ENCODE results near the gene VAMP8.
"Not testable (repeated sequence)": the region's sequence is repeated elsewhere in the genome, so short reads cannot be mapped to it uniquely, and the experiment has no call there.

Gene VAMP8

GRCh38 chr2:85600951-85601770, 23.8 kb downstream of the VAMP8 start:
- no peak for DNase-seq

DNA sequence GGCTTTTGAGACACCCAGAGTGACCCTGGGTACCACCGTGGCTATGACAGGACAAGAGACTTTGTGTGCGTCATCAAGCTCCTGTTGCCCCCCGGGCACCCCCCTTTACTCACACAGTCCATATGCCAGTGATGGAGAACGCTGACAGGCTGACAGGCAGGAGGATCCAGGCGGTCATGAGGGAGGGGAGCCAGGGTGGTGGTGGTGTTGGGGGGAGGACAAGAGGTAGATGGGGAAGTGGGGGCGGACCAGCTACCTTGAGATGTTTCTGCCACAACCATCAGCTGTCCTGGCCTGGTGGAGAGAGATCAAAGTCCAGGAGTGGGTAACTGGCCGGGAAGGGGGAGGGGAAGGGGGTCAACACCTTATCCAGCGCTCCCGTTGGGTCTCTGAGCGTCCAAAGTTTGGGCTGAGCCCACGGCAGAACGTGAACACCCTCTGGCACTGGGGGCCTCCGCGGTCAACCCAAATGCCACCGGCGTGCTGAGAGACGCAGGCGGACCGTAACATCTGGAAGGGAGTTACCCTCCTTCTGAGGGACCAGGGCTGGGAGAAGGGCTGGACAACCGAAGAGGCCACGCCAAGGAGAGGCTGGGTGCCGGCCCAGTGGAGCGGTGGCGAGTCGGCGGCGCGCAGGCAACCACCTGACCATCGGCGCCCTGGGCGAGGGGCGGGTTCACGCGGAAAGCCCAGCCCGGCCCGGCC, 24.5 kb downstream of the VAMP8 start:
- DNase-seq: peak; percentile 66

DNA sequence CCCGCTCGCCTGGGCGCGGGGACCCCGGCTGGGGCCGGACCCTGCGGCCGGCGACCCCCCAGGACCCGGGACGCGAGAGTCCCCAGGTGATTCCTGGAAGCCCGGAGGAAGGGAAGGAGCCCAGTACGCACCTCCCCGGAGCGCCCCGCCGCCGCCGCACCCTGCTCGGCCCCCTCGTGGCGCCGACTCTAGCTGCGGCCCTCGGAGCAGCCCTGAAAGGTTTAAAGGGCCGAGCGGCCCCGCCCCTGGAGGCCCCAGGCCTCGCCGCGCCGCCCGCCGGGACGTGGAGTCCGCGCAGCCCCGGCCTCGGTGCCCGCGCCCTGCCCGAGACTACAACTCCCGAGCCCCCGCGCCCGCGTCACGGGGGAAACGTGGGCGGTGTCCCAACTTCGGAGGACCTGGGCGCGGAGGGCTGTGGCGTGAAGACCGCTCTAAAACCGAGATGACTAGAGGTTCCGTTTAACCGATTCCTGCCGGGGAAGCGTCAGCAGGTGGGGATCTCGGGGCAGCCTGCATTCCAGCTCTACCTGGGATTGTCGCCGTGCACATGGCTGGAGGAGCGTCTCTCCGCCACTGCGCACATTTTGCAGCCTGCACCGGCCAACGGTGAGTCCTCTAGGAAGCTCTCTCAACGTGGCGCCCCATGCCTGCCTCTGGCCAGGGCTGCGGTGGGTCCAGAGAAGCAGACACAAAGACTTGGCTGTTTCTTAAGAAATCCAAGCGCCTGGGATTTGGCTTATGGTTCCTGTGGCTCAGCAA, 25.3 kb downstream of the VAMP8 start, which contains the start of gene TMEM150A:
Gene TMEM150A (minus strand): TSS at position 223 of the 759 bp plus-strand sequence. CDS start 750 bp downstream, outside the sequence.
- DNase-seq: peak; percentile 88

- DNase-seq: not testable (repeated sequence)
Observed at GRCh38 chr2:85604133-85604444, 26.7 kb downstream of the VAMP8 start.

DNA sequence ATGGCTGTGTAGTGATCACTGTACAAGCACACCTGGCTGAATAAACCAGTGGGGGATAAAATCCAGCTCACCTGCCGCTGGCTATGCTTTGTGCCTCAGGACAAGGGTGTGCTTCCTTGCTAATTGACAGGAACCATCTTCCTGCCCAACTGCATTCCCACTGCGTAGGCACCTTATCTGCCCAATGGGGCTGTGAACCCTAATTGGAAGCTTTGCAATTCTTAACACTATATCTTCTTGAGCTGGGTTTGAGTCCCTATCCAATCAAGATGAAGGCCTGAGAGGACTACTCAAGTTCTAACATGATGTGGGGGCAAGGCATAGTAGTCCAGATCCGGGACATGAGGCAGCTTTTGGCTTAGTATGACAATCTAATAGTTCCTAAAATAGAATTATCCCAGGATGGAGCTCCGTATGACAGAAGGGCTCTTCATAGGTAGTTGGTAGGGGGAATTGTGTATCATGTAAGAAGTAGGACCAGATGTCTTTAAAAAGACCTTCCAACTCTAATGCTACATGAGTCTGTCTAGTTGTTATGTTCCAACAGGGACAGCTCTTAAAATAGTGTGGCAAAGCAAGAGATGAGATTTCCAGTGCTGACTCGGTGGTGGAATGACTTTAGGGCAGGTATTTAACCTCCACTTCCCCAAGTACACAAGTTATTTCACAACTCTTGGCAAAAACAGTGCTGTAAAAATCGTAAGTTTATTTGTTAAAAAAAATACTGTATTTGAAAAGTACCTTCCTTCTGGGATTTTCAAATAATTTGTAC, 27.4 kb downstream of the VAMP8 start:
- DNase-seq: peak; percentile 34

DNA sequence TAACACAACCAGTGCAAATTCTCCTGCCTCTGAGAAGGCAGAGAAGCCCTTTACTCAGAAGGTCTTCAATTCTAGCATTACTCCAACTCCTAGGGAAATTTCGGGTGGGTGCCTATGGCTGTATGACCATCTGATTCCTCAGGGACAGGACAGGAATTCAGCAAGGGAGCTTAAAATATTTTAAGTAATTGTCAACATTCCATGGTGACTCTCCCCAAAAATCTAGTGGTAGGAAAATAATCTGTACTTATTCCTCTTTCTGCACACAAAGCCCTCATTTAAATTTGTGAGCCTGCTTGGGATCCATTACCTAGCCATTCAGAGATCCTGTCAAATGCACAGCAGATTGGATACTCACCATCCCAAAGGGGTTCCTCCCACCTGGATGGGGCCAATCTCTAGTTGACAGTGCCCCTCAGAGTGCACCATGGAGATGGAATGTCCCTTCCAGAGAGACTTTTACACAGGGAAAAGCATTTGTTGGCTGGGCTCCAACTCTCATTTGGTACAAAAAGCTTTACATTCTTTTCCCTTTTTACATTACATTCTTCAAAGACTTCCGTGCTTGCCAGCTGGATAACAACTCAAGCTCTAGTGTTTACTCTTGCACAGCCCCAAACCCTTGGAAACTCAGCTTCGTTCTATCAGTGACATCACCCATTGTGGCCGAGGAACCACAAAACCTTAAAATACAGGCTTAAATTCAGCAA, 28.2 kb downstream of the VAMP8 start:
- no peak for DNase-seq

DNA sequence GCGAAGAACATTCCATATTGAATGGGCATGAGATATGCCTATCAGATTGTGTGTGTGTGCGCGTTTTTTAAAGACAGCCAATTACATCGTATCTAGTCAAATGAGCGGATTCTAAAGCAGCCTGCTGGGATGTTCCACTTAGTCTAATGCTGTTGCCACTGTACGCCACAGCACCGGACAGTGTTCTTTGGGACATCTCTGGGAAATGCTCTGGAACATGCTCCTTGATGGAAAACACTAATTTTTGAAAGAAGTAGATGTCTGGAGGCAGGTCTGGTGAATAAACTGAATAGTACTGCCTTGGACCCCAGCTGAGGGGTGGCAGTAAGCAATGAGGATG, 28.7 kb downstream of the VAMP8 start:
- no peak for DNase-seq

DNA sequence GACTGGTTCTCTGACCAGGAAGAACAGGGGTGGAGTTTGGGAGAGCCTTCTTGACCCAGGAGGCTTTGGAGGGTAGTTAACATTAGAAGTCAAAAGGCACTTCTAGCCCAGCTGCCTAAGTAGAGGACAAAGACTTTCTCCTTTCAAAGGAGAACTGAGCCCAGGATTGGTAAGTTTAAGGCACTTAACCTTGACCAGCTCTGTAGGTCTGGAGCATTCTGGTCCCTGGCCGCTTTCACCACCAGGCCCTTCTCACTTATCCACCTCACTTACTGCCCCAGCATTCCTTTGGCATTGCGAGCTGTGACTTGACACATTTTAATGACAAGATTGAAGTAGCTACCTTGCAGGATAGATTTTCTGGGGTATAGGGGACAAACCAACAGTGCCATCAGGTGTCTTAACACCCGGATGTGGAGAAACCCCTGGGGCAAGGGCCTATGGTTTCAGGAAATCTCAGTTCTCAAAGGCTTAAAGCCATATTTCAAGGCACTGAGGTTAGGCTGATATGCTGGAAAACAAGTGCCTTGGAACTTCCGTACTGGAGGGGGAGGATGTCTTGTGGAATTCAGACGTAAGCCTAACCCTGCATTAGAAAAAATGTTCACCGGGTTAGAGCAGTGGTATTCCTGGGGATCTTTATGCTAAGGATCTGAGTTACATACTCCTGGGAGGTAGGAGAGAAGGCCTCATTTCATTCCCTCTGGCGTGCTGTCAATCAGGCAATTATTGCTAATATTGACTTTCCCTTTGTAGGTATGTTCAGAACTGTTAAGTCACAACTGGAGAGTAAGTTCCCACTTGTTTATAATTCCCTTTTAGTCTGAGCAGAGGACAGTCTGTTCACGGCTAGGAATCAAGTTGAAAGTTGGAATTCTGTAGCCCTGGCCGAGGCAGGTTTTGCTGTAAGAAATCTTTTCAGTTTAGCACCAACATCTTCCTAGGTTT, 30.2 kb downstream of the VAMP8 start:
- no peak for DNase-seq

GRCh38 chr2:85611217-85611704, 33.9 kb downstream of the VAMP8 start:
- DNase-seq: no peak

DNA sequence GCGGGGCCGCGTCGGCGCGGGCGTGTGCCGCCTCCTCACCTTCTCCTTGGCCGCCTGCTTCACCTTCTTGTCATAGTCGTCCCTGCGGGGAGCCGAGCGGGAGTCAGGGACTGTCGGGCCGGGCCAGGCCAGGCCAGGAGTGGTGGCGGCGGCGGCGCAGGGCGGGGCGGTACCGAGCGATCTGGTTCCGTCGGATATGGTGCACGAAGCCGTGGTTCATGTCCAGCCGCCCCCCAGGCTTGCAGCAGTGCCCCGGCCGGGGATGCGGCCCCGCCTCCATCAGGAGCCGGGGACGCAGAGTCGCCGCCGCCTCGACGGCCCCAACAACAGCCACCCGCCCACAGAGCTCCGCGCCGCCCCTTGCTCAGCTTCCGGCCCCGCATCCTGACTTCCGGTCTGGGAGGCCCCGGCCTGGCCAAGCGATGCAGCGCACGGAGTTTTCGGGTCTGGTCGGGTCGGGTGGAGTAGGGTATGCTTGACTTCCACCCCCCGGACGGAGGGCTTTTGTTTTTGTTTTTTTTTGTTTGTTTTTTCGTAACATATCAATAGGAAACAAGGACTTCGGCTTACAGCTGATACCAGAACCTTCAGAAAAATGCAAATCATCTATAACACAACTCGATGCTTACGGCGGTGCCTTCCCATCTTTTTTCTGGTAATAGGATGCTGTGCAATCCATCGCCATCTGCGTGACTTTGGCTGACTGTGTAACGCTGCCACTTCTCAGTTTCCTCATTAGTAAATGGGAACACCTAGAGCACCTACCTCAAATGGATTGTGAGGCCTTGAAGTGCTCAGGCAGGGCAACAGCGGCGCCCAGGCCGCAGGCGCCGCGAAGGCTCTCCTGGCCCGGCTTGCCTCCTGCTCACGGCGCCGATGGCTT, 34.6 kb downstream of the VAMP8 start, which contains the start of gene C2orf68:
Gene C2orf68 (minus strand): TSS at position 362 of the 883 bp plus-strand sequence. CDS start 82 bp downstream, at position 280.
- DNase-seq: peak; percentile 91

- no peak for DNase-seq
Observed at GRCh38 chr2:85613717-85614515, 36.5 kb downstream of the VAMP8 start.

DNA sequence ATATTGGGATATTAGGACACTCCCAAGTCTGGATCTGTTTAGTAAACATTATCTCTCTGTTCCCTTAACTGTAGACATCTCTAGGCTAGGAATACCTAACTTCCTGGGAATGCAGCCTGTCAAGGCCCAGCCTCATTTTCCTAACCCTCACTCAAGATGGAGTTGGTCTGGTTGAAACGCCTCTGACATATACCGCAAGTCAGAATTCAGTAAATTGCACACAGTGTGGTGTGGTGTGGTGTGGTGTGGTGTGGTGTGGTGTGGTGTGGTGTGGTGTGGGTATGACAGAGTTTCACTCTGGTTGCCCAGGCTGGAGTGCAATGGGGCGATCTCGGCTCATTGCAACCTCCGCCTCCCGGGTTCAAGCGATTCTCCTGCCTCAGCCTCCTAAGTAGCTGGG, 37.4 kb downstream of the VAMP8 start:
- DNase-seq: not testable (repeated sequence)

DNA sequence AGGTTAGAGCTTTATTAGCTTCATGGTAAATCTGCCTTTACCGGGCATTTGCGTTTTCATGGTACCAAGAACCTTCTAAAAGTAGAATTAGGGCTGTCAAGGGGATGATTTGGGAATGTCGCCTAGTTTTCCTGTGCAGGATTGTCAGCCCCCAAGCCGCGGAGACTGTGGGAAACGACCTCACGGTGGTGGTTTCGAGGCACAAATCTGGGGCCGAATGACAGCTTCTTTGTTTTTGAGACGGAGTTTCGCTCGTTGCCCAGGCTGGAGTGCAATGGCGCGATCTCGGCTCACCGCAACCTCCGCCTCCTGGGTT, 38.0 kb downstream of the VAMP8 start:
- DNase-seq: no peak

DNA sequence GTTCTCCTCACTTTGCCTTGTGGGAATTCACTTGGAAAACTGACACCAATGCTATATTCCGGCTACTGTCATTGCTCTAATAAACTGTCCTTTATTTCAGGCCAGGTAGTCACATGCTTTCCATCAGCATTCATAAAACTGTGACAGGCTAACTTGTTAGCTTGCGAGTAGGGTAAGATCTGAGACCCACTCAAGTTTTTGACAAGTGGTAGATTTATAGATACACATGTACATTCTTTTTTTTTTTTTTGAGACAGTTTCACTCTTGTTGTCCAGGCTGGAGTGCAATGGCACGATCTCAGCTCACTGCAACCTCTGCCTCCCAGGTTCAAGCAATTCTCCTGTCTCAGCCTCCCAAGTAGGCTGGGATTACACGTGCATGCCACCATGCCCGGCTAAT, 40.3 kb downstream of the VAMP8 start:
- not testable (repeated sequence) for DNase-seq

- DNase-seq: no peak
Observed at GRCh38 chr2:85619617-85620016, 42.2 kb downstream of the VAMP8 start.

DNA sequence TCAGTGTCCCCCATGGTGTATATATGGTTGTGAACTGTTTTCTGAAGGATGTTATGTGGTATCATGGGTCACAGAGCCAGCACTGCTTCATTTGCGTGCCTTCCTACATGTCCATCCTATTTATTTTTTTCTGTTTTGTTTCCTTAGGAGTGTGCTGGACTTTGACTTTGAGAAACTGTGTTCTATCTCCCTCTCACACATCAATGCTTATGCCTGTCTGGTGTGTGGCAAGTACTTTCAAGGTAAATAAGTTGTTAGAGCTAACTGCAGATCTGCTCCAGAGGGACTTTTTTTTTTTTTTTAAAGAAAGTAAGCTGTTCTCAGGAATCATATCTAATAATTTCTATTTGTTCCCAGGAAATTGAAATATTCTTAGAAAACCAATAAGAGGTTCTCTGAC, 44.0 kb downstream of the VAMP8 start:
- DNase-seq: no peak

DNA sequence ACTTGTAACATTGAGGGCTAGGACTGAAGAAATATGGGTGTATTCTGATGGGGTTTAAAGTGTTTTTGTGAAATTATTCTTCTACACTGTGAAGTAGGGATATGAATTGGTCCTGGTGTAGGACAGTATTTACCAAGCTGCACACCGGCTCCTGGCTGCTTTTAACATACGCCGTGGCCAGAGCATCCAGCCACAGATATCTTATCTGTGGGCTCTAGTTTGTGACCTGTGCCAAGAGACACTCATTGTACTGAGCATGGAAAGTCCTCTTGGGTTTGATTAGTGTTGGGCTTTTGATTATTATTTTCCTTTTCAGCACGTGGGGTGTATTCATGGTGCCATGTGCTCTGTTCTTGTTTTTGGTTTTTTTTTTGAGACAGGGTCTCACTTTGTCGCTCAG, 46.6 kb downstream of the VAMP8 start:
- no peak for DNase-seq

GRCh38 chr2:85628658-85629057, 51.3 kb downstream of the VAMP8 start:
- no peak for DNase-seq

GRCh38 chr2:85631316-85631715, 53.9 kb downstream of the VAMP8 start:
- DNase-seq: no peak

All from NCI-H146 (cell line).